Caki2 (cell line): ENCODE measurements around the gene GPR173. TPM values are rescaled to one million over a fixed set of nuclear protein-coding genes. Genes with fewer than 3 reads are reported as not detected.

ENCODE experiments used
- DNase-seq: peaks from one replicate; pipeline ENCODE4 v3.0.0-alpha.2; 2015; ENCODE audit warnings: low read depth
- in situ Hi-C: cut with HindIII; loops from 2 replicates; pipeline ENCODE4 v1.10.0; 2016; ENCODE audit warnings: low sequenced_read_pairs, low pct_unique_long_range_greater_than_20kb, mixed read lengths
- total RNA-seq: library from RNA; depleted of rRNA; stranded (reverse); fragments of >200 nt; shearing (Covaris generic); gene quantifications from 2 replicates; pipeline ENCODE4 v1.2.3, GENCODE V29; 2014; ENCODE audit warnings: low replicate concordance

The GPR173 gene
- total RNA-seq, 1 experiment from 2014 or later = not detected

DNA sequence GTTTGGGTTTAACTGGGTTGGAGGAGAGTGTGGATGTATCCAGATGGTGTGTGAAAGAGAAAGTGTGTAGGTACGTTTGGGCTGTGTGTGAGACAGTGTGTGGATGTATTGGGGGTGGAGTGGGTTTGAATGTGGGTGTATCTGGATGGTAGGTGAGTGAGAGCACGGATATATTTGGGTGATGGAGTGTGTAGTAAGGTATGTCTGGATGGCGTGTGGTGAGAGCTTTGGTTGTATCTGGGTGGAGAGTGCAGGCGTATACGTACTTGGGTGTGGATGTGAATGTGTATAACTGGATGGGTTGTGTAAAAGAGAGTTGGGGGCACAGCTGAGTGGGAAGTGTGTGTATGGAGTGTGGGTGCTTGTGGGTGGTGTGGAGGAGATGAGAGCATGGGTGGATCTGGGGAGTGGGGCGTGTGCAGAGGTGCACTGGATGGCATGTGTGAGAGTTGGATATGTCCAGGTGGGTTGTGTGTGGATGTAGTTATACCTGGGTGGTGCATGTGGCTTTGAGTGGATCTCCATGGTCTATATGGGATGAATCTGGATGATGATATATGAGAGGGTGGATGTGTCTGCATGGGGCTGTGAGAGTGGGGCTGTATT, 6.8 kb downstream of the GPR173 start:
- no peak for DNase-seq
- in situ Hi-C loops = no loop called here

DNA sequence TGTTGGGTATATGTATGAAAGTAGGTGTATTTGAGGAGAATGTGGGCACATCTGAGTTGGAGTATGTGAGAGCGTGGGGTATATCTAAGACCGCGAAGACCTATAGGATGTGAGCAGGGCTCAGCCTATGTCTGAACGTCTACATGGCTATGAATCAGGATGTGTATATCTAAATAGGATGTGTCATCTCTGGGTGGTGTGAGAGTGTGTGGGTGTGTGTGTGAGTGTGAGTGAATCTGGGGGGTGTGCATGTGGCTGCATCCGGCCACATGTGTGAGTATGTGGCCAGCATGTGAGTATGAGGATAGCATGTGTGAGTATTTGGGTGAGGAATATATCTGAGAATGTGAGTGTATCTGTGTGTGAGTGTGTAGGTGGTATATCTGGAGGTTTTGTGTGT, 7.7 kb downstream of the GPR173 start:
- DNase-seq = no peak
- in situ Hi-C loops = no loop called here

DNA sequence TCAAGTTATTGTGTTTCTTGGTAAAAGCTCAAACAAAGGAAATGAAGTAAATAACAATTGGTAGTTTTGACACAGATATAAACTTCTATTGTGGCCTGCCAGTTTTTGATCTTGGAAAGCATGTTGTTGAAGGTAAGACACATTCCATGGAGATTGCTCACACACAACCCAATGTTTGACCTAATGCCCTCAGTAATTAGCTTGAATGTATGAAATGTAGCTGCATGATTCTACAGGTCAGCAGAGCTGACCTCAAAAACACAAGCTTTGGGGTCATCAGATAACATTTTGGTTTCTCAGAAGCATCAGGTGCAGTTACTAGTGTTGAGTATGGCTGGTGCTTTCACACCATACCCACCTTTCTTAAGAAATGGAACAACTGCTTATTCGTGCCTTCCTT, 16.5 kb downstream of the GPR173 start:
- in situ Hi-C loops = no loop called here
- no peak for DNase-seq

DNA sequence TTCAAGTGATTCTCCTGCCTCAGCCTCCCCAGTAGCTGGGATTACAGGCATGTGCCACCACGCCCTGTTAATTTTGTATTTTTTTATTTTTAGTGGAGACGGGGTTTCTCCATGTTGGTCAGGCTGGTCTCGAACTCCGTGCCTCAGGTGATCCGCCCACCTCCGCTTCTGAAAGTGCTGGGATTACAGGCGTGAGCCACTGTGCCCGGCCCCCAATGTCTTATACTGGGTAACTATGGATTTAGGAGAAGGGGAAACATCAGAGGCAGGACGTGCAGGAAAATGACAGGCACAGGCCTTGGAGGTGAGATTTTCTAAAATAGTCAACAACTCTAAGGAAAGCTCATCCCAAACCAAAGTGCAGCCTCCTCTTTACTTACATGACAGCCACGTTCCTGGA, 22.5 kb downstream of the GPR173 start:
- DNase-seq = no peak
- in situ Hi-C loops = no loop called here

DNA sequence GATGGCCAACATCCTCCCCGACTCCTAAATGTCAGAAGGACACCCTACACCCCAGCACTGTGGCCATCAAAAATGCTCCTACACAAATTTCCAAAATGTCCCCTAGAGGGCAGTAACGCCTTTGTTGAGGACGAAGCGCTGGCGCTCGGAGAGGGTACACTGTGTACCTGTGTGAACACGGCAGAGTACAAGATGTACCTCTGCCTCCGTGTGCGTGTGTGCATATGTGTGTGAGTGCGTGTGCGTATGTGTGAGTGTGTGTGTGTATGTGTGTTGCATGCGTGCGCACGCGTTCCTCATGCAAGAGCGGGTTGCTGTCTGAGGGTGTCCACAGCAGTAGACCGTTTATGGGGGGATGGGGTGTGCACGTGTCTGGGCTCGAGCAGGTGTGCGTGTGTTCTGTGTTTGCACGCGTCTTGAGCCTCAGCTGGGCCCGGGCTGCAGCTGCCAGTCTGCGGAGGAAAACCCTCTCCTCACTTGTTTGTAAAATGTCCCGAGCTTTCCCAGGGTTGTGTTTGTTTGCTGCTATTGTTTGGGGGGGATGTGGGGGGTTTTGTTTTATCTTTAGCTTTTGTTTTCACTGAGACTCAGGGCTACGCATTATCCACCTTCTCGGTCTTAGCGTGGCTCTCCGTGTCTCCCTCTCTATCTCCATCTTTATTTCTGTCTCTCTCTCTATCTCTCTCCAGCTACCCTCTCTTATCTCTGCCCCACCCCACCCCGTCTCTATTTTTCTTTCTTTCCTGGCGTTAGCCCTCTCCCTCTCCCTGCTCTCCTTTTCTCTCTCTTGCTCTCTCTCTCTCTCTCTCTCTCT, 23.2 kb downstream of the GPR173 start:
- in situ Hi-C loops = no loop called here
- peak; percentile 56 for DNase-seq

DNA sequence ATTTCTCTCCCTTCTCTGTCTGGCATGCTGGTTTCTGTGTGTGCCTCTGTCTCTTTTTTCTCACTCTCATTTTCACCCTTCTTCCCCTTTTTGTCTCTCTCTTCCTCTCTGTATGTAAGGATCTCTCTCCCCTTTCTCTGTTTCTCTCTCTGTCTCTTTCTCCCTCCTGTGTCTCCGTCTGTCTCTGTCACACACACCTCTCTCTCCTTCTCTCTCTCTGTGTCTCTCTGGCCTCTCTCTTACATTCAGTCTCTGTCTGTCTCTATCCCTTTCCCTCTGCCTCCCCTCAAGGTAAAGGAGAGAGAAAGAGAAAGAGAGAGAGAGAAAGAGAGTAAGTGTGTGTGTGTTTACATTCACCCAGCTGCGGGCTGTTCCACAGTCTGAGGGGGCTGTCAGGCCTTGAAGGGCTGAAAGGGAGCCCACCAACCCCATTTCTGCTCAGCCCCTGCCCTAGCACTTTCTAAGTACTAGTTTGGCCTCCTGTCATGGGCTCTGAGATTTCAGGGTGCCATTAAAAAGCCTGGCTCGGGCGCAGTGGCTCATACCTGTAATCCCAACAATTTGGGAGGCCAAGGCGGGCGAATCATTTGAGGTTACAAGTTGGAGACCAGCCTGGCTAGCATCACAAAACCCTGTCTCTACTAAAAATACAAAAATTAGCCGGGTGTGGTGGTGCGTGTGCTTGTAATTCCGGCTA, 24.0 kb downstream of the GPR173 start:
- no peak for DNase-seq

DNA sequence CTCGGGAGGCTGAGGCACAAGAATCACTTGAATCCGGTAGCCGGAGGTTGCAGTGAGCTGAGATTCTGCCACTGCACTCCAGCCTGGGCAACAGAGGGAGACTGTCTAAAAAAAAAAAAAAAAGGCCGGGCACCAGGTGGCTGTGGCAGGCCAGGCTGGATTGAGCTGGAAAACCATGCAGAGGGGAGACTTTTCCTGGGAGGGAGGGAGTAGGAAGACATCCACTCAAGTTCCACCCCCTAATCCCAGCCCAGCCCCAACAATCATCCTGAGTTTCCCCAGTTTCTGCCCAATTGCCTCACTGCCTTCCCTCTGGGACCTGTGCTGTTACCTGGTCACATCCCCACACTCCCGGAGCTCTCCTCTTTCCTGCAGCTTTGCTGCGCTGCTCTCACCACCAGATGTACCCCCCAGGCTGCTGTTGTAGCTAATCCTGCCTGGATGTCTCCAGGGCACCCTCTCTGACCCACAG, 24.6 kb downstream of the GPR173 start:
- no peak for DNase-seq
- in situ Hi-C loops = no loop called here

More for the DNA sequence above, 24.0 kb downstream of the GPR173 start:
- in situ Hi-C loops = no loop called here

DNA sequence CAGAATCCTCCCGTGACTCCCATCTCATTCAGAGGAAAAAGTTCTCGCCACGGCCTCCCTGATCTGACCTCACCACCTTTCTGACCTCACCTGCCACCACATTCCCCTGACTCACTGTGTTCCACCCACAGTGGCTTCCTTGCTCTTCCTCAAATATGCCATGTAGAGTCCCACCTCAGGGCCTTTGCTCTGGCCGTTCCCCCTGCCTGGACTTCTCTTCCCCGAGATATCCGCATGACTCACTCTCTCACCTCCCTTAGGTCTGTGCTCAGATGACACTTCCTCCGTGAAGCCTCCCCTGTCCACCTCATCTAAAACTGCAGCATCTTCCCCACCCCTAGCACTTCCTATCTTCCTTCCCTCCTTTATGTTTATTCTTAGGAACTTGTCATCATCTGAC, 26.4 kb downstream of the GPR173 start:
- in situ Hi-C loops = no loop called here
- DNase-seq = no peak

DNA sequence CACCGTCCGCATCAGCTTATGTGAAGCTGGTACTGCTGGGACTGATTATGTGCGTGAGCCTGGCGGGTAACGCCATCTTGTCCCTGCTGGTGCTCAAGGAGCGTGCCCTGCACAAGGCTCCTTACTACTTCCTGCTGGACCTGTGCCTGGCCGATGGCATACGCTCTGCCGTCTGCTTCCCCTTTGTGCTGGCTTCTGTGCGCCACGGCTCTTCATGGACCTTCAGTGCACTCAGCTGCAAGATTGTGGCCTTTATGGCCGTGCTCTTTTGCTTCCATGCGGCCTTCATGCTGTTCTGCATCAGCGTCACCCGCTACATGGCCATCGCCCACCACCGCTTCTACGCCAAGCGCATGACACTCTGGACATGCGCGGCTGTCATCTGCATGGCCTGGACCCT, 28.1 kb downstream of the GPR173 start:
- in situ Hi-C loops = no loop called here
- no peak for DNase-seq

DNA sequence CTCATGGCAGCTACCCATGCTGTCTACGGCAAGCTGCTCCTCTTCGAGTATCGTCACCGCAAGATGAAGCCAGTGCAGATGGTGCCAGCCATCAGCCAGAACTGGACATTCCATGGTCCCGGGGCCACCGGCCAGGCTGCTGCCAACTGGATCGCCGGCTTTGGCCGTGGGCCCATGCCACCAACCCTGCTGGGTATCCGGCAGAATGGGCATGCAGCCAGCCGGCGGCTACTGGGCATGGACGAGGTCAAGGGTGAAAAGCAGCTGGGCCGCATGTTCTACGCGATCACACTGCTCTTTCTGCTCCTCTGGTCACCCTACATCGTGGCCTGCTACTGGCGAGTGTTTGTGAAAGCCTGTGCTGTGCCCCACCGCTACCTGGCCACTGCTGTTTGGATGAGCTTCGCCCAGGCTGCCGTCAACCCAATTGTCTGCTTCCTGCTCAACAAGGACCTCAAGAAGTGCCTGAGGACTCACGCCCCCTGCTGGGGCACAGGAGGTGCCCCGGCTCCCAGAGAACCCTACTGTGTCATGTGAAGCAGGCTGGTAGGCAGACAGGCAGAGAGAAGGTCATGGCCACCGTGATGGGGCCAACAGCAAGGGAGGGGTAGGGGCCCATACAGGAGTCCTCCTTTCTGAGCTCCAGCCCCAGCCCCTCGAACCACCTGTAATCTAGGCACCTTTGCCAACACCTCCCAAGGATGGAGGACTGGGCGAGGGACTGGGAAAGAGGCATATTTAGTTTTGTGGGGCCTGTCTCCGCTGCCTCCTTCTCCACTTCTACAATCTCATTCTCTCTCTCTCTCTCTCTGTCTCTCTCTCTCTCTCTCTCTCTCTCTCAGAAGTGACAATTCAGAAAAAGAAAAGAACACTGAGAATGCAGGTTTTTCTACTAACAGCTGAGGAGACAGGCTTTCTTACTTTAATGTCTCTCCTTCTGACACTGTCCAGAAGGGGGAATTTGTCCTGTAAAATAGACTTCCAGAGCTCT, 28.9 kb downstream of the GPR173 start:
- in situ Hi-C loops = no loop called here
- DNase-seq = no peak

DNA sequence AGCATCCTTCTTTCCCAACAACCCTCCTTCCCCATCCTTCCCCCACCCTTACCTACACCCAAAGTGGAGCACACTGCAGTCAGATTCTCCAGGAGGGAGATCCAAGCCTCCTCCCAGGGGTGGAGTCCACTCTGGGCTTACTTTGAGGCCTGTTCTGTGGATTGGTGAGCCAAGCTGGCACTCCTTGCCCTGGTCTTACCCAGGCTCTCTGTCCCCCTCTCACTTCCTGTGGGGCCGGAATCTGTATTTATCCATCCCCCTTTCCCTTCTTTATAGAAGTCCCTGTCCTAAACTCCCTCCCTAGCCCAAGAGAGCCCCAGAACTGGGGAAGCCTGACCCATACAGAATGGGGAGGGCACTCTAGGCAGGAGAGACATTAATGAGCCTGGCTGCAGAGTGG, 30.4 kb downstream of the GPR173 start:
- DNase-seq = no peak
- in situ Hi-C loops = no loop called here

DNA sequence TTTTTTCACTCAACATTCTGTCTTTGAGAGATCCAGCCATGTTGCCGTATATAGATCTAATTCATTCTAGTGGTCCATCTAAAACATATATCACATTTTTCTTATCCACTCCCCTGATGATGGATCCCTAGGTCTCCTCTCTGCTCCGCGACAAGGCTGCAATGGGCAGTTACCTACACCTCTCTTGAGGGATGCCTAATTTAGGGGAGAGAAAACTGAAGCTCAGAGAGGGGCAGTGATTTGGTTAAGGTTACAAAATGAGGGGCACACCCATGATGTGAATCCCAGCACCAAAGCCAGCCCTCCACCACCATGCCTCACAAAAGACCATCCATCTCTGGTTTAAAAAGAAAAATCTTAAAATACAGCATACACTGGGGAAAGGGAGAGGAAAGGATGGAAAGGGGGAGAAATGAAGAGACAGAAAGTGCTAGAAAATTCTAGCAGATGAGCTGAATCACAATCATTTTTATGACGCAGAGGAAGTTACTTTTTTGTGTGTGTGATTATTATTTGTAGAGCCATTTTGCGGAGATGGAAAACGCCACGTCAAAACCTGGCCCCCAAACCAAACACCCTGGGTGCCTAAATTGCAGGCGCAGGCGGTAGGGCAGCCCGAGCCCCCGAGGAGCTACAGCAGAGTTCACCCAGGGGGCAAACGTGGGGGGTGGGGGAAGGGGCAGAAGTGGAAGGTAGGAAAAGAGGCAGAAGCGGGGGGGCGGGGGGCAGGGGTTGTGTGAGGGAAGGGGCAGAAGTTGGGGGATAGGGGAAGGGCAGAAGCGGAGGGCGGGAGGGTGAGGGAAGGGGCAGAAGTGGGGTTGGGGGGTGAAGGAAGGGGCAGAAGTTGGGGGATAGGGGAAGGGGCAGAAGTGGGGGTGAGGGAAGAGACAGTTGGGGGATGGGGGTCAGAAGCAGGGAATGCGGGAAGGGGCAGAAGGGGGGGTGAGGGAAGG, 32.3 kb downstream of the GPR173 start:
- DNase-seq = no peak
- in situ Hi-C loops = no loop called here

DNA sequence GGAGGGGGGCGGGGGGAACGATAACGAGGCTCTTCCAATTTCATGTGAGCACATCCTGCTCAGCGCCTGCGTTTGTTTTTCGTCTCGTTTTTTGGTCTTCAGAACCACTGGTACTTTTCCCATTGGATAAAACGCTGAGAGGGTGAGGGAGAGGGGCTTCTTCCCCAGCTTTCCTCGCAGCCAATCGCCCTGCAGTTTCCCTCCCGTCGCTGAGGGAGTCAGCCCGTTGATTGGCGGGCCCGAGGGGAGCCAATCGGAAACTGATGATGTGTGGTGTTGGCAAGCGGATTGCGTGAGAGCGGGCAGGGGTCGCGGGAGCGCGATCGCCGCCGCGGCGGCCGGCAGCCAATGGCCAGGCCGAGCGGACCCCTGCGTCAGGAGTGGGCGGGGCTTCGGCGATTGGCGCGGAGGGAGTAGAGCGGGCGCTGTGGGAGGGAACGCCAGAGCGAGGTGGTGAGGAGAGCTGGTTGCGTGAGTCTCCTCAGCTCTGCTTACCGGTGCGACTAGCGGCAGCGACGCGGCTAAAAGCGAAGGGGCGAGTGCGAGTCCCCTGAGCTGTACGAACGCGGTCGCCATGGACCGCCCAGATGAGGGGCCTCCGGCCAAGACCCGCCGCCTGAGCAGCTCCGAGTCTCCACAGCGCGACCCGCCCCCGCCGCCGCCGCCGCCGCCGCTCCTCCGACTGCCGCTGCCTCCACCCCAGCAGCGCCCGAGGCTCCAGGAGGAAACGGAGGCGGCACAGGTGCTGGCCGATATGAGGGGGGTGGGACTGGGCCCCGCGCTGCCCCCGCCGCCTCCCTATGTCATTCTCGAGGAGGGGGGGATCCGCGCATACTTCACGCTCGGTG, 33.6 kb downstream of the GPR173 start, which contains the start of gene TSPYL2:
Gene TSPYL2 (plus strand): TSS at position 443 of the 848 bp plus-strand sequence. CDS start 132 bp downstream, at position 575.
- in situ Hi-C loops = no loop called here
- DNase-seq = peak; percentile 96

DNA sequence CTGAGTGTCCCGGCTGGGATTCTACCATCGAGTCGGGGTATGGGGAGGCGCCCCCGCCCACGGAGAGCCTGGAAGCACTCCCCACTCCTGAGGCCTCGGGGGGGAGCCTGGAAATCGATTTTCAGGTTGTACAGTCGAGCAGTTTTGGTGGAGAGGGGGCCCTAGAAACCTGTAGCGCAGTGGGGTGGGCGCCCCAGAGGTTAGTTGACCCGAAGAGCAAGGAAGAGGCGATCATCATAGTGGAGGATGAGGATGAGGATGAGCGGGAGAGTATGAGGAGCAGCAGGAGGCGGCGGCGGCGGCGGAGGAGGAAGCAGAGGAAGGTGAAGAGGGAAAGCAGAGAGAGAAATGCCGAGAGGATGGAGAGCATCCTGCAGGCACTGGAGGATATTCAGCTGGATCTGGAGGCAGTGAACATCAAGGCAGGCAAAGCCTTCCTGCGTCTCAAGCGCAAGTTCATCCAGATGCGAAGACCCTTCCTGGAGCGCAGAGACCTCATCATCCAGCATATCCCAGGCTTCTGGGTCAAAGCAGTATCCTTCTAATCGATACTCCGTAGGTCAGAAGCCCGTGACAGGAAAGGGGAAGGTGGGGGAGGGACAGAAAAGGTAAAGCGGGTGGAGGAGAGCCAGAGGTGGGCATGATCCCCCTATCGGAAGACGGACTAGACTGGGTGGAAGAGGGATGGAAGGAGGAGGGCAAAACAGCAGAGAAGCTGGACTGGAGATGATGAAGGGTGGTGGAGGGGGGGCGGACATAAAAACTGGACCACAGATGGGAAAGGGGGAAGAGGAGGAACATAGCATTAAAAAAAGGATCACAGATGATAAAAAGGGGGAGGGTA, 34.4 kb downstream of the GPR173 start:
- DNase-seq = no peak
- in situ Hi-C loops = no loop called here

DNA sequence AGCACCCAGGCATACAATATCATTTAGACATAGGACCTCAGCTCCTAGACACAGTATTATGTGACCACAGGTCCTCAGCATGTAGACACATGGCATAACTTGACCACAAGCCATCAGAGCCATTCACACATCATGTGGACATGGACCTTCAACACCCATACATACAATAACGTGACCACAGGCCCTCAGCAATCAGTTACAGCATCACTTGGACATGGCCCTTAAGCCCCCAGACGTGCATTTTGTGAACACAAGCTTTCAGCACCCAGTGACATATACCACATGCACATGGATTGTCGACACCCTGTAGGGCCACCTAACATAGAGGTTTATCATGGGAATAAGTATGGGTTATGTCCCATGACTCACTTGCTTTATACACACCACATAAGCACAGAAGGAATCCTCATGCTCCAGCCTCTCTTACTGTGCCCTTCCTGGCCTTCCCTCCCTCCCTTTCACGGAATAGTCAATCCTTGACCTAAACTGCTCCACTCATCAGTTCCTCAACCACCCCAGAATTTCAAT, 35.5 kb downstream of the GPR173 start:
- DNase-seq = no peak
- in situ Hi-C loops = no loop called here
